OCI-LY3 (cell line): Measurements from ENCODE around the gene HSD3B2.

Source experiments
- H2AFZ ChIP-seq: fragments of 200-600, 300-600 bp; shearing (Covaris generic); 2 replicates; pipeline ENCODE4 v1.6.0; 2014; ENCODE audit warnings: antibody characterized with exemption, low read depth, low read length
- H3K27ac ChIP-seq: fragments of 200-600, 300-600 bp; sonication (generic); 2 replicates; pipeline ENCODE4 v1.5.1; 2014; ENCODE audit warnings: mild to moderate bottlenecking, low read length, moderate library complexity, mixed read lengths
- H3K27me3 ChIP-seq: fragments of 200-600, 300-600 bp; sonication (generic); 2 replicates; pipeline ENCODE4 v1.6.1; 2014; ENCODE audit warnings: low read depth, low read length, mixed read lengths
- H3K36me3 ChIP-seq: fragments of 200-600, 300-600 bp; sonication (generic); replicated peaks from 2 replicates; pipeline ENCODE3; 2014; ENCODE audit warnings: low read depth, low read length, mixed read lengths
- H3K4me1 ChIP-seq: fragments of 300-600, 200-600 bp; sonication (generic); 2 replicates; pipeline ENCODE4 v1.6.1; 2014; ENCODE audit warnings: low read length, mixed read lengths
- H3K4me2 ChIP-seq: fragments of 200-600, 300-600 bp; sonication (generic); 2 replicates; pipeline ENCODE4 v1.6.1; 2014; ENCODE audit warnings: low read length, mixed read lengths
- H3K4me3 ChIP-seq: fragments of 300-600, 200-600 bp; sonication (generic); 2 replicates; pipeline ENCODE4 v1.5.1; 2014; ENCODE audit warnings: antibody characterized with exemption, mild to moderate bottlenecking, low read length, moderate library complexity
- H3K79me2 ChIP-seq: fragments of 300-600, 200-600 bp; shearing (Covaris generic); 2 replicates; pipeline ENCODE4 v1.6.1; 2014; ENCODE audit warnings: mild to moderate bottlenecking, low read length, mixed read lengths
- H3K9ac ChIP-seq: fragments of 300-600, 200-600 bp; shearing (Covaris generic); 2 replicates; pipeline ENCODE4 v1.6.0; 2014; ENCODE audit warnings: mild to moderate bottlenecking, low read length, moderate library complexity
- H3K9me3 ChIP-seq: fragments of 200-600, 300-600 bp; shearing (Covaris generic); 2 replicates; pipeline ENCODE4 v1.6.1; 2014; ENCODE audit warnings: low read length, mixed read lengths; ENCODE audit not compliant: insufficient read depth
- H4K20me1 ChIP-seq: fragments of 200-600, 300-600 bp; sonication (generic); 2 replicates; pipeline ENCODE4 v1.6.1; 2016; ENCODE audit warnings: low read length, mixed read lengths; ENCODE audit not compliant: insufficient read depth
- EZH2phosphoT487 ChIP-seq: fragments of 200-600 bp; shearing (Covaris generic); IDR thresholded peaks from 2 replicates; pipeline ENCODE4 v1.6.1; 2018; ENCODE audit warnings: antibody characterized with exemption, mixed run types, low read depth
- TF ChIP-seq, protein P1 (sequence below): fragments of 200-600, 300-600 bp; sonication (generic); IDR thresholded peaks from 2 replicates; pipeline ENCODE4 v1.5.1; 2014; ENCODE audit warnings: antibody characterized with exemption, low read length, low read depth

The HSD3B2 gene

DNA sequence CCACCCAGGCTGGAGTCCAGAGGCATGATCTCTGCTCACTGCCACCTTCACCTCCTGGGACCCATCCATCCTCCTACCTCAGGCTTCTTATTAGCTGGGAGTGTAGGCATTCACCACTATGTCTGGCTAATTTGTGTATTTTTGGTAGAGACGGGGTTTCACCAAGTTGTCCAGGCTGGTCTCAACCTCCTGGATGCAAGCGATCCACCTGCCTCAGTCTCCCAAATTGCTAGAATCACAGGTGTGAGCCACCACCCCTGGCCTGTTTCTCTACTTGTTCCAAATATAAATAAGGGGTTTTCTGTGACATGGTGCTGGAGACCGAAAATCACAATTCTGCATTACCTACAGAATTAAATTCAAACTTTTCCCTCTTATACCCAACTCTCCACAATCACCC lies 55.4 kb downstream of the HSD3B2 start:
- H3K4me3 ChIP-seq: no peak overlapping the region

DNA sequence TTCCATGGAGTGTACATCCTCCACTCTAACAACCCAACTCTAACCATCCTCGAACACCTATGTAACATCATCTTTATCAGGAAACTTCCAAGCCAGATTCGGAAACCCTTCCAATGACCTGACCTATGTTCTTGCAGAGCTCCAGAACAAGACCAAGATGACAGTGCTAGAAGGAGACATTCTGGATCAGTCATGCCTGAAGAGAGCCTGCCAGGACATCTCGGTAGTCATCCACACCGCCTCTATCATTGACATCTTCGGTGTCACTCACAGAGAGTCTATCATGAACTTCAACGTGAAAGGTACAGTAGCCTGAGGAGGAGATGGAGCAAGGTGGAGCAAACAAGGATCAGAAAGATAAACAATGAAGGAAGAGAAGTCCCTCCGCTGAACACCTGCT lies 56.0 kb downstream of the HSD3B2 start:
- no peak overlapping the region for H3K4me2 ChIP-seq
- no peak overlapping the region for H3K9ac ChIP-seq
- H3K36me3 ChIP-seq: no peaks in the 10 kb centered on the region
- peaks cover 22% of the 10 kb centered on the region for H3K27me3 ChIP-seq
- no peak overlapping the region for H2AFZ ChIP-seq
- TF ChIP-seq, protein P1, sequence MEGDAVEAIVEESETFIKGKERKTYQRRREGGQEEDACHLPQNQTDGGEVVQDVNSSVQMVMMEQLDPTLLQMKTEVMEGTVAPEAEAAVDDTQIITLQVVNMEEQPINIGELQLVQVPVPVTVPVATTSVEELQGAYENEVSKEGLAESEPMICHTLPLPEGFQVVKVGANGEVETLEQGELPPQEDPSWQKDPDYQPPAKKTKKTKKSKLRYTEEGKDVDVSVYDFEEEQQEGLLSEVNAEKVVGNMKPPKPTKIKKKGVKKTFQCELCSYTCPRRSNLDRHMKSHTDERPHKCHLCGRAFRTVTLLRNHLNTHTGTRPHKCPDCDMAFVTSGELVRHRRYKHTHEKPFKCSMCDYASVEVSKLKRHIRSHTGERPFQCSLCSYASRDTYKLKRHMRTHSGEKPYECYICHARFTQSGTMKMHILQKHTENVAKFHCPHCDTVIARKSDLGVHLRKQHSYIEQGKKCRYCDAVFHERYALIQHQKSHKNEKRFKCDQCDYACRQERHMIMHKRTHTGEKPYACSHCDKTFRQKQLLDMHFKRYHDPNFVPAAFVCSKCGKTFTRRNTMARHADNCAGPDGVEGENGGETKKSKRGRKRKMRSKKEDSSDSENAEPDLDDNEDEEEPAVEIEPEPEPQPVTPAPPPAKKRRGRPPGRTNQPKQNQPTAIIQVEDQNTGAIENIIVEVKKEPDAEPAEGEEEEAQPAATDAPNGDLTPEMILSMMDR: no peak
- no peak for TF ChIP-seq EZH2phosphoT487
- H4K20me1 ChIP-seq: no peaks in the 10 kb centered on the region
- H3K4me1 ChIP-seq: 0 out of 2 replicates have a peak, but pooled peaks cover under 1% of the 10 kb centered on the region
- no peak overlapping the region for H3K27ac ChIP-seq
- H3K4me3 ChIP-seq: no peak overlapping the region
- H3K79me2 ChIP-seq: no peaks in the 10 kb centered on the region
- H3K9me3 ChIP-seq: no peaks in the 10 kb centered on the region

More for the DNA sequence above, 55.4 kb downstream of the HSD3B2 start:
- Histone ChIP-seq H3K9me3 (no peaks in the 10 kb centered on the region), H3K4me1 (no peaks in the 10 kb centered on the region), H3K79me2 (no peaks in the 10 kb centered on the region), H3K4me2 (no peak overlapping the region), H2AFZ (no peak overlapping the region), H3K9ac (no peak overlapping the region), H3K27me3 (peaks cover 22% of the 10 kb centered on the region), H3K27ac (no peak overlapping the region), H3K36me3 (no peaks in the 10 kb centered on the region), H4K20me1 (no peaks in the 10 kb centered on the region)
- TF ChIP-seq, protein P1: no peak
- TF ChIP-seq EZH2phosphoT487: no peak

DNA sequence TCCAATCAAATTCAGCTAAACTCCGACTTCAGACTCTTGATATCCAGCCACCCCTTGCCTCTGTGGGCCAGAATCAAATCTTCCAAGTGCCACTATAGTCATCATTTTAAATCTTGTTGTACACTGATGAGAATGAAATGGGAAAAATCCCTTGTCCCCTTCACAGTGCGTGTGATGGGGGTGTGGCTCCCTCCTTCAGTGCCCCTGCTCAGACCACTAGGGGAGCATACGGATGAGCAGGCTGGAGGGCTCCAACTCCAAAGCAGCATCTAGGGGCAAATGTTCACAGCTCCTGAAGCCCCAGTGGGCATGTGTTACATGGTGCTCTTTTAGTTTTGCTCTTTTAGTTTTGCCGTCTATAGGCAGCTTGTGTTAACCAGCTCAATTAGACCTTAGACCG lies 56.6 kb downstream of the HSD3B2 start:
- Histone ChIP-seq H4K20me1 (no peaks in the 10 kb centered on the region), H3K4me3 (no peak overlapping the region), H3K79me2 (no peaks in the 10 kb centered on the region), H3K27me3 (peaks cover 22% of the 10 kb centered on the region), H3K36me3 (no peaks in the 10 kb centered on the region), H3K27ac (no peak overlapping the region), H3K4me2 (no peak overlapping the region), H3K9ac (no peak overlapping the region), H3K4me1 (0 out of 2 replicates have a peak, but pooled peaks cover 2% of the 10 kb centered on the region), H2AFZ (no peak overlapping the region), H3K9me3 (no peaks in the 10 kb centered on the region)
- TF ChIP-seq EZH2phosphoT487: no peak
- TF ChIP-seq, protein P1: no peak

DNA sequence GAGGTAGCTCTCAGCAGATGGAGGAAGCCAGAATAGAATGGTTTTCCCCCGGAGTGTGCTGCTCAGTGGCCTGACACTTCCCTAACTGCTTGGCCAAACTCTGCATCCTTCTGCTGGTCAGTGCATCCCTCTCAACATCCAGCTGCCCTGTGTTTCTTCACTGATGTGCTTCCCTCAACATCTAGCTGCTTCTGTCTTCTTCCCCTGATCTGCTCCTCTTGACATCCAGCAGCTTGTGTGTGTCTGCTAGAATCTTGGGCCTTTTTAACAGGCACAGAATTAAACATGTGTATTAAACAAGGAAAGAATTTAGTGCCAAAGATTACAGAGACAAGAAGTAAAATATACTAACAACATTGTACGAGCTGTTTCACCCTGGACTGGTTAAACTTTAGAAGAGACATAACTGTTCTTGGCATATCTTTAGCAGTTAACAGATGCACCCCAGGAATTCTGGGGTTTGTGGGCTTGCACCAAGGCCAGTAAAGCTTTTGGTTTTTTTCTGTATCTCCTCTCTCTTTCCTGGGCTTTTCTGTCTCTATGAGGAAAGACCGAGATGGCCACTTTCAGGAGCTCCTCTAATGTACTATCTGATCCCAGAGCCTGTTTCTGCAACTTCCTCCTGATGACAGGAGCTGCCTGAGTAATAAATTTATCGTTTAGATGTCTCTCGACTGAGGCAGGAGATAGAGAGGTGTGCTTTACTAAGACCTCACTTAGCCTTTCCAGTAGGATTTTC lies 57.3 kb downstream of the HSD3B2 start:
- H3K27ac ChIP-seq: no peak overlapping the region

More for the DNA sequence above, 57.3 kb downstream of the HSD3B2 start:
- H3K4me1 ChIP-seq: 0 out of 2 replicates have a peak, but pooled peaks cover 2% of the 10 kb centered on the region
- H3K9me3 ChIP-seq: no peaks in the 10 kb centered on the region
- no peaks in the 10 kb centered on the region for H4K20me1 ChIP-seq
- H3K4me2 ChIP-seq: no peak overlapping the region
- H3K36me3 ChIP-seq: no peaks in the 10 kb centered on the region
- peaks cover 22% of the 10 kb centered on the region for H3K27me3 ChIP-seq
- H3K9ac ChIP-seq: no peak overlapping the region
- no peak overlapping the region for H3K4me3 ChIP-seq
- H3K79me2 ChIP-seq: no peaks in the 10 kb centered on the region
- TF ChIP-seq EZH2phosphoT487: no peak
- TF ChIP-seq, protein P1: no peak
- H2AFZ ChIP-seq: no peak overlapping the region
